Measurements from ENCODE around the gene ZCCHC7.

The ZCCHC7 gene

DNA sequence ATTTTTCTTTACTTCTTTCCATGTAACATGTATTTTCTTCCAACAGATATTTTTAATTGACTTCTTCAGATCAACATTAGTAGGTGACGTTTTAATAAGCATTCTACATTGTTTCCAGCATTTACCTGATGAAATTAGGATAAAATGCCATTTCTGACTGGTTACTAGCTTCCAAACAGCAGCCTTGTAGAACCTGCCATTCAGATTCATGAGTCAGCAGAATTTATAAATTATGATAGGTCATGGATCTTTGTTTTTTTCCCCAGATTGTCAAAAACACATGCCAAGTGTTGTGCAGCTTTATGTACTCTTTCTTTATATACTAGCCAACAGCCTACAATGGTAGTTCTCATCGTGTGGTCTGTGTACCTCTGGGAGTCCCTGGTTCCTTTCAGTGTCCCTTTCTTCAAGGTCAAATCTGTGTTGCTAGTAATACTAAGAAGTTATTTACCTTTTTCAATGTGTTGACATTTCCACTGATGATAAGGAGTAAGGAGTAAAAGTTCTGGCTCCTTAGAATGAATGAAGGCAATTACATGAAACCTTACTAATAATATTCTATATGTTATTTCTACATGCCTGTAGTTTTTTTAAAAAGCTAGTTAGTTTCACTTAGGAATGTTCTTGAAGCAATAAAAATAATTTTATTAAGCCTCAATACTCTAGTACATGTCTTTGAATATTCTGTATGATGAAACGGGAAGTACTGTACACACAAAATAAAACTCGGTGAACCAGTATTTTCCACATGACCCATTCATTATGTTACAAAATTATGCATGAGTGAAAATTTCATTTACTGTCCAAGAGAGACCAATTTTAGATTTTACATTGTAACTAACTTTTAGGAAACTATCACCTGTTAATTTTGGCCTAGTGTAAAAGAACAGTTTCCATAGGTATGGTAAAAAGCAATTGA, 135.8 kb downstream of the ZCCHC7 start:
- Histone ChIP-seq H3K4me3 (ENCODE audit: low read depth in 1 of 2, low read length in 2 of 2) (no peak overlapping the region), H3K4me2 (ENCODE audit: insufficient read depth, low read length) (no peak overlapping the region), H3K36me3 (ENCODE audit: insufficient read depth, low read length) (peaks cover 12% of the 10 kb centered on the region), H3K27ac (ENCODE audit: low read length) (no peak overlapping the region), H3K79me2 (ENCODE audit: insufficient read depth, low read length) (peaks cover 10% of the 10 kb centered on the region), H4K20me1 (ENCODE audit: insufficient read depth, low read length) (no peaks in the 10 kb centered on the region), H3K27me3 (ENCODE audit: insufficient read depth, low read length, poor library complexity) (no peaks in the 10 kb centered on the region), H2AFZ (ENCODE audit: low read depth, low read length) (no peak overlapping the region), H3K9ac (ENCODE audit: low read depth, low read length) (no peak overlapping the region), H3K4me1 (ENCODE audit: insufficient read depth, low read length) (no peaks in the 10 kb centered on the region), H3K9me3 (ENCODE audit: insufficient read depth, low read length, severe bottlenecking) (no peaks in the 10 kb centered on the region)
- ATAC-seq (ENCODE audit: insufficient read depth, low read depth) (no peak), DNase-seq (no peak)
- no peak for TF ChIP-seq EZH2 (IDR thresholded peaks at IDR 0.05; ENCODE audit: borderline replicate concordance, low read depth, low read length, severe bottlenecking)
- TF ChIP-seq, protein P1, sequence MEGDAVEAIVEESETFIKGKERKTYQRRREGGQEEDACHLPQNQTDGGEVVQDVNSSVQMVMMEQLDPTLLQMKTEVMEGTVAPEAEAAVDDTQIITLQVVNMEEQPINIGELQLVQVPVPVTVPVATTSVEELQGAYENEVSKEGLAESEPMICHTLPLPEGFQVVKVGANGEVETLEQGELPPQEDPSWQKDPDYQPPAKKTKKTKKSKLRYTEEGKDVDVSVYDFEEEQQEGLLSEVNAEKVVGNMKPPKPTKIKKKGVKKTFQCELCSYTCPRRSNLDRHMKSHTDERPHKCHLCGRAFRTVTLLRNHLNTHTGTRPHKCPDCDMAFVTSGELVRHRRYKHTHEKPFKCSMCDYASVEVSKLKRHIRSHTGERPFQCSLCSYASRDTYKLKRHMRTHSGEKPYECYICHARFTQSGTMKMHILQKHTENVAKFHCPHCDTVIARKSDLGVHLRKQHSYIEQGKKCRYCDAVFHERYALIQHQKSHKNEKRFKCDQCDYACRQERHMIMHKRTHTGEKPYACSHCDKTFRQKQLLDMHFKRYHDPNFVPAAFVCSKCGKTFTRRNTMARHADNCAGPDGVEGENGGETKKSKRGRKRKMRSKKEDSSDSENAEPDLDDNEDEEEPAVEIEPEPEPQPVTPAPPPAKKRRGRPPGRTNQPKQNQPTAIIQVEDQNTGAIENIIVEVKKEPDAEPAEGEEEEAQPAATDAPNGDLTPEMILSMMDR (IDR thresholded peaks at IDR 0.05; ENCODE audit: borderline replicate concordance, extremely low read depth, low read length, poor library complexity, severe bottlenecking) = no peak

DNA sequence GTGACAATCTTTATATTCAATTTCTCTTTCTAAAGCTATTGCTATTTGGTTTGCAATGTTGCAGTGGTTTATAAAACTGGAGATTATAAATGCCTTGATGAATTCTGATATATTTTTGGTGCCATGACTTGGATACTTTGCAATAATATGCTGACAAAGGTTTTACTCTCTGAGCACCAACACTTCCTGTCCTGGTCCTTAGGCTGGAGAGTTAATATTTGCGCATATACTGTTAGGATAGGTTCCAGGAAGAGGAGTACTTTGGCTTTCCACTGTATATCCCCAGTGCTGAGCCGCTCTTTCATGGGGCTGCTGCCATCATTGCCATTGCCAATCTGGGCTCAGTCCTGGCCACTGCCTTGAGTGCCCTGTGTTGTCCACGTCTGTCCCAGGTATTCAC, 139.6 kb downstream of the ZCCHC7 start:
- Histone ChIP-seq H3K4me3 (ENCODE audit: low read depth in 1 of 2, low read length in 2 of 2) (no peak overlapping the region), H3K4me1 (ENCODE audit: insufficient read depth, low read length) (no peaks in the 10 kb centered on the region), H3K27ac (ENCODE audit: low read length) (no peak overlapping the region), H3K4me2 (ENCODE audit: insufficient read depth, low read length) (no peak overlapping the region), H3K9ac (ENCODE audit: low read depth, low read length) (no peak overlapping the region), H3K27me3 (ENCODE audit: insufficient read depth, low read length, poor library complexity) (no peaks in the 10 kb centered on the region), H3K9me3 (ENCODE audit: insufficient read depth, low read length, severe bottlenecking) (no peaks in the 10 kb centered on the region), H4K20me1 (ENCODE audit: insufficient read depth, low read length) (no peaks in the 10 kb centered on the region), H3K79me2 (ENCODE audit: insufficient read depth, low read length) (peaks cover 5% of the 10 kb centered on the region), H3K36me3 (ENCODE audit: insufficient read depth, low read length) (peaks cover 8% of the 10 kb centered on the region), H2AFZ (ENCODE audit: low read depth, low read length) (no peak overlapping the region)
- no peak for DNase-seq
- TF ChIP-seq, protein P1 (IDR thresholded peaks at IDR 0.05; ENCODE audit: borderline replicate concordance, extremely low read depth, low read length, poor library complexity, severe bottlenecking) = no peak
- TF ChIP-seq EZH2 (IDR thresholded peaks at IDR 0.05; ENCODE audit: borderline replicate concordance, low read depth, low read length, severe bottlenecking) = no peak
- no peak for ATAC-seq (ENCODE audit: insufficient read depth, low read depth)

DNA sequence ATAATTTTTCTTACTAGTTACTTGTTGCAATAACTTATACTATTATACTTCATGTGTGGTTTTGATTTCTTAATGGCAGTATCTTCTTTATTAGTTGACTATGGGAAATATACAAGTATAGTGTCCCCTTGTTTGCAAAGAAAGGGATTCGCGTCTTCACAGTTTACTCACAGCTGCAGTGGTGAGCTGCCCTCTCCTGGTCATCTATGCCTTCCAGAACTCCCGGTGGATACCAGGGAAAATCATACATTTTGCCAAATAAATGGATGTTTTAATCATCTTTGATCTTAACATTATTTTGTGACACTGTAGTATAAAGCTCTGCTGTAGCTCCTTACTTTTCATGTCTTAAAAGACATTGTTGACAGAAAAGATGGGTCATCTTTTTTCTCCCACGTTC, 142.0 kb downstream of the ZCCHC7 start:
- Histone ChIP-seq H2AFZ (ENCODE audit: low read depth, low read length) (no peak overlapping the region), H3K4me2 (ENCODE audit: insufficient read depth, low read length) (no peak overlapping the region), H4K20me1 (ENCODE audit: insufficient read depth, low read length) (no peaks in the 10 kb centered on the region), H3K27ac (ENCODE audit: low read length) (no peak overlapping the region), H3K4me1 (ENCODE audit: insufficient read depth, low read length) (no peaks in the 10 kb centered on the region), H3K79me2 (ENCODE audit: insufficient read depth, low read length) (peaks cover 5% of the 10 kb centered on the region), H3K36me3 (ENCODE audit: insufficient read depth, low read length) (peaks cover 5% of the 10 kb centered on the region), H3K9ac (ENCODE audit: low read depth, low read length) (no peak overlapping the region), H3K4me3 (ENCODE audit: low read depth in 1 of 2, low read length in 2 of 2) (no peak overlapping the region), H3K9me3 (ENCODE audit: insufficient read depth, low read length, severe bottlenecking) (no peaks in the 10 kb centered on the region), H3K27me3 (ENCODE audit: insufficient read depth, low read length, poor library complexity) (no peaks in the 10 kb centered on the region)
- DNase-seq (no peak), ATAC-seq (ENCODE audit: insufficient read depth, low read depth) (no peak)
- TF ChIP-seq, protein P1 (IDR thresholded peaks at IDR 0.05; ENCODE audit: borderline replicate concordance, extremely low read depth, low read length, poor library complexity, severe bottlenecking) = peak; percentile 41
- no peak for TF ChIP-seq EZH2 (IDR thresholded peaks at IDR 0.05; ENCODE audit: borderline replicate concordance, low read depth, low read length, severe bottlenecking)

Data from DND-41 (cell line).